Measurements from ENCODE around the gene RPL28. TPM values are rescaled to one million over a fixed set of nuclear protein-coding genes. Genes with fewer than 3 reads are reported as not detected.
"Not testable (repeated sequence)": the region's sequence is repeated elsewhere in the genome, so short reads cannot be mapped to it uniquely, and the experiment has no call there.

RPL28 gene
- total RNA-seq, 1 donor from 2014 or later: 1,166 TPM

GRCh38 chr19:55447421-55448174, 61.9 kb downstream of the RPL28 start:
- Histone ChIP-seq H3K27ac (no peak overlapping the region), H3K27me3 (peaks cover 21% of the 10 kb centered on the region), H3K9me3 (no peaks in the 10 kb centered on the region), H3K4me1 (peaks cover 24% of the 10 kb centered on the region), H3K36me3 (no peaks in the 10 kb centered on the region), H3K4me3 (no peak overlapping the region)
- no peak for TF ChIP-seq CTCF (IDR thresholded peaks at IDR 0.05)
- no peak for TF ChIP-seq POLR2AphosphoS5 (IDR thresholded peaks at IDR 0.05; ENCODE audit: insufficient read depth in 1 of 2, low read depth in 1 of 2)
- TF ChIP-seq POLR2A (IDR thresholded peaks at IDR 0.05): no peak
- intact Hi-C loops (cut with DNase I): no loop called here
- no peak for DNase-seq (ENCODE audit: extremely low spot score in 2 of 2)

GRCh38 chr19:55448175-55448490, 62.4 kb downstream of the RPL28 start:
- intact Hi-C loops (cut with DNase I); DNase-seq (ENCODE audit: extremely low spot score in 2 of 2); H3K9me3 ChIP-seq; H3K36me3 ChIP-seq; H3K27ac ChIP-seq; H3K4me3 ChIP-seq: not testable (repeated sequence)
- peaks cover 17% of the 10 kb centered on the region for H3K27me3 ChIP-seq
- H3K4me1 ChIP-seq: peaks cover 28% of the 10 kb centered on the region

GRCh38 chr19:55449469-55449868, 63.7 kb downstream of the RPL28 start:
- TF ChIP-seq POLR2A (IDR thresholded peaks at IDR 0.05): no peak
- TF ChIP-seq POLR2AphosphoS5 (IDR thresholded peaks at IDR 0.05; ENCODE audit: insufficient read depth in 1 of 2, low read depth in 1 of 2): no peak
- TF ChIP-seq CTCF (IDR thresholded peaks at IDR 0.05): no peak
- Histone ChIP-seq H3K27me3 (peaks cover 17% of the 10 kb centered on the region), H3K4me1 (peaks cover 28% of the 10 kb centered on the region), H3K36me3 (no peaks in the 10 kb centered on the region), H3K4me3 (no peak overlapping the region), H3K27ac (no peak overlapping the region), H3K9me3 (no peaks in the 10 kb centered on the region)
- no peak for DNase-seq (ENCODE audit: extremely low spot score in 2 of 2)
- intact Hi-C loops (cut with DNase I): no loop called here

- no peak for TF ChIP-seq CTCF (IDR thresholded peaks at IDR 0.05)
- TF ChIP-seq POLR2AphosphoS5 (IDR thresholded peaks at IDR 0.05; ENCODE audit: insufficient read depth in 1 of 2, low read depth in 1 of 2): no peak
- TF ChIP-seq POLR2A (IDR thresholded peaks at IDR 0.05): no peak
- H3K4me1 ChIP-seq: peaks cover 28% of the 10 kb centered on the region
- H3K9me3 ChIP-seq: no peaks in the 10 kb centered on the region
- H3K36me3 ChIP-seq: peaks cover 0 to 5% of the 10 kb centered on the region in 2 donors
- DNase-seq (ENCODE audit: extremely low spot score in 2 of 2): no peak
- intact Hi-C loops (cut with DNase I): no loop called here
- H3K27me3 ChIP-seq: peaks cover 17% of the 10 kb centered on the region
- H3K27ac ChIP-seq: no peak overlapping the region
- peak overlapping the region in 1 of 2 donors; percentile 29 for H3K4me3 ChIP-seq
Observed at GRCh38 chr19:55451163-55451964, 65.6 kb downstream of the RPL28 start.

- peaks cover 28% of the 10 kb centered on the region for H3K4me1 ChIP-seq
- no peak overlapping the region for H3K27ac ChIP-seq
- no peak for DNase-seq (ENCODE audit: extremely low spot score in 2 of 2)
- H3K36me3 ChIP-seq: peaks cover 0 to 5% of the 10 kb centered on the region in 2 donors
- intact Hi-C loops (cut with DNase I): no loop called here
- peaks cover 17% of the 10 kb centered on the region for H3K27me3 ChIP-seq
- H3K9me3 ChIP-seq: no peaks in the 10 kb centered on the region
- H3K4me3 ChIP-seq: peak overlapping the region in 1 of 2 donors; percentile 29
- TF ChIP-seq CTCF (IDR thresholded peaks at IDR 0.05) (no peak), POLR2A (IDR thresholded peaks at IDR 0.05) (no peak), POLR2AphosphoS5 (IDR thresholded peaks at IDR 0.05; ENCODE audit: insufficient read depth in 1 of 2, low read depth in 1 of 2) (no peak)
Observed at GRCh38 chr19:55451965-55452748, 66.4 kb downstream of the RPL28 start.

Measured in vagina (tissue), 2 donors.